ENCODE measurements around the gene SLC36A4.

GRCh38 chr11:93216511-93217101 is 18.8 kb upstream of the SLC36A4 start:
- no peak for TF ChIP-seq CTCF (IDR thresholded peaks at IDR 0.05)
- TF ChIP-seq POLR2A (IDR thresholded peaks at IDR 0.05), result no peak
